ENCODE results near the gene KBTBD8.

GRCh38 chr3:66958067-66958466 lies 40.0 kb upstream of the KBTBD8 start:
- no peak for TF ChIP-seq CTCF (IDR thresholded peaks at IDR 0.05)
- no peak for TF ChIP-seq POLR2A (IDR thresholded peaks at IDR 0.05)

All from adrenal gland (tissue), 5 donors.